ENCODE data around the gene GMDS.

Gene GMDS

DNA sequence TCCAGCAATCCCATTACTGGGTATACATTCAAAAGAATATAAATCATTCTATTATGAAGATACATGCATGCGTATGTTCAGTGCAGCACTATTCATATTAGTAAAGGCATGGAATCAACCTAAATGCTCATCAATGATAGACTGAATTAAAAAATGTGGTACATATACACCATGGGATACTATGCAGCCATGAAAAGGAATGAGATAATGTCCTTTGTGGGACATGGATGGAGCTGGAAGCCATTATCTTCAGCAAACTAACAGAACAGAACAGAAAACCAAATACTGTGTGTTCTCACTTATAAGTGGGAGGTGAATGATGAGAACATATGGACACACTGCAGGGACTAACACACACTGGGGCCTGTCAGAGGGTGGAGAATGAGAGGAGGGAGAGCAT lies 261.6 kb downstream of the GMDS start:
- no peak for DNase-seq

DNA sequence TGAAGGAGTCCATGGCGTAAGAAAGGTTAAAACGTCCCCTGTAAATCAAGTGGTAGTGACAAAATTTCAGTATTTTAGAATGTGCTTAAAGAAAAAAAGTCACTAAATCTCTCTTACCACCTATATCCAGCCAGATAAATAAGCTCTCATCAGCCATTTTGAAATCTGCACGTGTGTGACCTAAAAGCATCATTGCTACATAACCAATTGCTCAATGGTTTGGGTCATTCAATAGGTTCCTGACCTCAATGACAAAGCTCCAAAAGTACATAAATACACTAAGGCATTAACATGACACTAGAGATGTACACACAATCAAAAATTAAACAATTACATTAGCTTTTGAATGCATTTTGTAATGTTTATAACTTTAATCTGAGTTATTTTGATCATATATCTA lies 272.4 kb downstream of the GMDS start:
- no peak for DNase-seq

GRCh38 chr6:1971612-1972011 lies 273.8 kb downstream of the GMDS start:
- no peak for DNase-seq

GRCh38 chr6:1970151-1970561 lies 275.2 kb downstream of the GMDS start:
- DNase-seq = no peak

DNA sequence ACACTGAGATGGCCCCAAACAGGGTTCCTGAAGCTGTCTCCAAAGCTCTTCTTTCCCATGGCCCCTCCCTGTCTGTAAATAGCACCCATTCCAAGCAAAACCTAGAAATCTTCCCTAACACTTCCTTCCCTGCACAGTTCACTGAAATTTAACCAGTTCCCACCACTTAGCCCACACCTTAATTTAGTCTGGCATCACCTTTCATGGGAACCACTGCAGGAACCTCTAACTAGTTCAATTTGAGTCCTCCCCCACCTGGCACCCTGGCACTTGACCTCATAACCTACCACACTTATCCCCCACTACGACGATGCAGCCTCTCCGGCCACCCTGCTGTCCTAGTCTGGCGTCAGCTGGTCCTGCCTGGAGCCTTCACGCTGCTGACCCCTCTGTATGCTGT lies 278.7 kb downstream of the GMDS start:
- no peak for DNase-seq

- DNase-seq = no peak
Observed at GRCh38 chr6:1965596-1966224, 279.7 kb downstream of the GMDS start.

- no peak for DNase-seq
Observed at GRCh38 chr6:1963596-1963995, 281.8 kb downstream of the GMDS start.

DNA sequence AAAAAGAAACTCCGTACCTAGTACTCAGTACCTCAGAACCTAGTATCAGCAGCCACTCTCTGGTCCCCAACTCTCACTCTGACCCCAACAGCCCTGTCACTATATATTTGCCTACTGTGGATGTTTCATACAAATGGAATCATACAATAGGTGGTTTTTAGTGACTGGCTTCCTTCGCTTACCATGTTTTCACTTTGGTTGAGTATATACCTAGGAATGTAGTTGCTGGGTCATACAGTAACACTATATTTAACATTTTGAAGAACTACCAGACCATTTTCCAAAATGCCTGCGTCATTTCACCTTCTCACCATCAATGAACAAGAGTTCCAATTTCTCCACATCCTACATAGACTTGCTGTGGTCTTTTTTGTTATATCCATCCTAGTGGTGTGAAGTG lies 283.2 kb downstream of the GMDS start:
- DNase-seq = no peak

DNA sequence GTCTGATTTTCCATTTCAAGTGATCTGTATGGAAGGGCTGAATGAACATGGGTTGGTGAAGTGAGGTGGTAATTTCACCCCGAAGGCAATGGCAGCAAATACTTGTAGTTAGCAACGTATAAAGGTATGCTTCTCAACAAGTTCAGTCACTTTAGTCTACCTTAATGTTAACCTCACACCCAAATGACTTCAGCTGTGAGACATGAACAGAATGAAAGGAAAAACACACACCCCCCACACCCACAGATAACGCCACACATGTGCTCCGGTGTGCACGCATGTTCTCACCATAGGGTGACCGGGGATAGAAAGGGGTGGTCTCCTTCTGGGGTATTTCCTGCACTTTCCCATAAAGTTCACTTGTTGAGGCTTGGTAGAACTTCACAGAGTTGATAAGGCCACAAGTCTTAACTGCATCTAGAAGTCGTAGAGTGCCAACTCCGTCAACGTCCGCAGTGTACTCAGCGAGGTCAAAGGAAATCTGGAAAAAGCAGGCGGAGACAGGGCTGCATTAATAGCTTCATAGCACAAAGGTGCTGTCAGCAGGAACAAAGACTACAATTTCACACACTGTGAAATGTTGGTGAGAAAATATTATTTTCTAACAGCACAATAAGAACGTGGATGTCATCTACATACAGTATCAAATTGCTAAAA lies 284.8 kb downstream of the GMDS start:
- DNase-seq = no peak

DNA sequence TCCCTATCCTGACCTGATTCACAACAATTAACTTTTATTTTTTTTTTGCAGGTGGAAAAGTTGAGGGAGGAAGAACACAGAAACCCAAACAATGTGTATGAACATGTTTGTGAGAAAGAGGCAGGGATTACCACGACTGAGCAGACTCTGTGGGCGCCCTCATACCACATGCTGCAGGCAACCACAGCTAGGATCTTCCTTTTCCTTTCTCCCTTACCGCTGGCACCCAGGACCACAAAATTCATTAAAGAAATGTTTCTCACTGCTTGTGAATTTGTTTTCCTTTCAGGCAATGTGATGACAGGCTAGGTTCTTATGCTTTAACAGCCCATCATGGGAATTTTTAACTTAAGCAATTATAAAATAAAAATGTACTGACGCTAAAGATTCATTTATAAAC lies 287.1 kb downstream of the GMDS start:
- DNase-seq = no peak

DNA sequence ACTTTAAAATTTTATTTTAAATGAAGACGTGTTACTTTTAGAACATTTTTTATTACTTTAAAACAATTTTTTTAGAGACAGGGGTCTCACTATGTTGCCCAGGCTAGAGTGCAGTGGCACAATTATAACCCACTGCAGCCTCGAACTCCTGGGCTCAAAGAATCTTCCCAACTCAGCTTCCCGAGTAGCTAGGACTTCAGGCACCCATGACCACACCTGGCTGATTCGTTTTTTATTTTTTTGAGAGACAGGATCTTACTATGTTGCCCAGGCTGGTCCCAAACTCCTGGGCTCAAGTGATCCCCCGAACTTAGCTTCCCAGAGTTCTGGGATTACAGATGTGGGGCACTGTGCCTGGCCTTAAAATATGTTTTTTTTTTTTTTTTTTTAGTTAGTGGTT lies 287.7 kb downstream of the GMDS start:
- DNase-seq = no peak

- DNase-seq = no peak
Observed at GRCh38 chr6:1952740-1953360, 292.6 kb downstream of the GMDS start.

GRCh38 chr6:1950631-1951030 lies 294.8 kb downstream of the GMDS start:
- DNase-seq = no peak

GRCh38 chr6:1949538-1949937 lies 295.9 kb downstream of the GMDS start:
- no peak for DNase-seq

DNA sequence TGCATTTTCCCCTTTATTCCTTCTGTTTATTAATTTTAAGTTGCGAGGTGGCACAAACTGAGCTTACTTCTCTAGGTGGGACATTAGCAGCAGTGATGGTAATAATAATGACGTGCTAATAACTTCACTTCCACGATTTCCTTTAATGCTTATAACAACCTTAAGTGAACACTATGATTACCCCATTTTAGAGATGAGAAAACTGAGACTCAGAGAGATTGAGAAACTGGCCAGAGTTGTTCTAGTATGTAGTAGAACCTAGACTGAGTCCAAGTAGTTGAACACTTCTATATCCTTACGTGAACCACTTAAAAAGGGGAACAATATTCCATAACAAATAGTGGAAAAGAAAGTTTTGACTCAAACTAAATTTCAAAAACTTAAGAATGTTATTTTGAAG lies 297.5 kb downstream of the GMDS start:
- no peak for DNase-seq

DNA sequence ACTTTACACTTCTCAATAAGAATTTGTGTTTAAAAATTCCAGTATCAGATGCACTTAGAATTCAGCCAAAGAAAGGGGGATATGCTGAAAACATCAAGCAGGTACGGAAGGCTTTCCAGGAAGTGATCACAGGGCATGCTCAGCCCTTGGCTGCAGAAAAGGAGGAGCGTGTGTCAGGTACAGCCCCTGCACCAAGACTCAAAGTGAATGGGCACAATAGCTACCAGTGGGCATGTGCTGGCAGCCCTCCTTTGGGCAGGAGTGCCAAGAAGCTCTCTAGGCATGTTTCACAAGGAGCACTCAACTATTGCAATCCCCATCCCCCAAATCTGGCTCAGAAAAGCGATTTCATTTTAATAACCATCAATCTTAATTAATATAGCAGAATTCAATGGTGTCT lies 298.8 kb downstream of the GMDS start:
- DNase-seq = no peak

GRCh38 chr6:1945235-1945832 lies 300.1 kb downstream of the GMDS start:
- no peak for DNase-seq

DNA sequence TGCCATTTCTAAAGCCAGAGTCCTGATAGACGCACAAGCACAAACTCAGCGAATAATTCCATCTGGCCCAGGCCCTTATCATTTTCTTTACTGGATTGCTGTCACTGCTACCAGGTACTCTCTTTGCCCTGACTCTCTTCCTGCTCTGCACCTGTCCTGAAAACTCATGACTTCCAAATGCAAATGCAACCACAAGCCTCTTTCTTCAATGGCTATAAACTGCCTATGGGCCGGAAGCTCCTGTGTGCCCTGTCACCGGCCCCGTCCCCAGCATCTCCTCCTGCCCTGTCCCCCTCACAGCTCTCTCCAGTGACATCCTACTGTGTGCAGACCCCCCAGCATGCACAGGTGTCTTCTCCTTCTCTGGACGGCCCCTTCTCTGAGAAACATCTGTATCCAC lies 302.6 kb downstream of the GMDS start:
- DNase-seq = no peak

DNA sequence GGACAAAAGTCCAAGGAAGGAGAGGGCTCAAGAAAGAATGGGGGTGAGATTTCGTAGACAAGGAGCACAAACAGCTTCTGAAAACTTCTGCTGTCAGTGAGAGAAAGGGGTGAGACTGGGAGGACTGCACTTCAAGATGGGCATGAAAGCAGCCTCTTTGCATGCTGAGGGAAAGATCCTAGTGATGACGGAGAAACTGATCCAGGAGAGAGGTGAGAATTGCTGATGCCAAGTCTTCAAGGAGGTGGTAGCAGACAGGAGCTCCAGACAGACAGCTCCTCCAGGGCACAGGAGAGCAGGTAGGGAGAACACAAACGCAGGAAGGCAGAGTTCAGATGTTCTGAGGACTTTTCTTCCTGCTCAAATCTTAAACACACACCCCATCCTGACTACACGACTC lies 303.9 kb downstream of the GMDS start:
- no peak for DNase-seq

GRCh38 chr6:1940381-1940780 lies 305.0 kb downstream of the GMDS start:
- no peak for DNase-seq

GRCh38 chr6:1933292-1933691 lies 312.1 kb downstream of the GMDS start:
- DNase-seq = no peak

DNA sequence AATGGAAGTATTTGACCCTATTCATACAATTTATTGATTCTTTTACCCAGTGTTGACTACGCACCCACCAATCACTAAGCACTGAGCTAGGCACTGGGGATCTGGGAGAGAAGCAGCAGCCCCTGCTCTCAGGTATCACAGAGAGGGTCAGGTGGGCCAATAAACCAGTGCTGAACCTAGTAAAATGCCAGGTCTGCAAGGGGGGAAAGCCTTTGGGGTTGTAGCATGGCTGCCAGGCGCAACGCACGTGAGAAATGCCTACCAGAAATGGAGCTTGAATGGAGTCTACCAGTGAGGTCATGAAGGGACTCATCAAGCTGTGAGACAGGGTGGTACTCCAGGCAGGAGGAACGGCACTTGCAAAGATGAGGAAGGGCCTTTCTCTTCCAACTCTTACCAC lies 313.6 kb downstream of the GMDS start:
- no peak for DNase-seq

GRCh38 chr6:1930356-1930755 lies 315.0 kb downstream of the GMDS start:
- DNase-seq = no peak

DNA sequence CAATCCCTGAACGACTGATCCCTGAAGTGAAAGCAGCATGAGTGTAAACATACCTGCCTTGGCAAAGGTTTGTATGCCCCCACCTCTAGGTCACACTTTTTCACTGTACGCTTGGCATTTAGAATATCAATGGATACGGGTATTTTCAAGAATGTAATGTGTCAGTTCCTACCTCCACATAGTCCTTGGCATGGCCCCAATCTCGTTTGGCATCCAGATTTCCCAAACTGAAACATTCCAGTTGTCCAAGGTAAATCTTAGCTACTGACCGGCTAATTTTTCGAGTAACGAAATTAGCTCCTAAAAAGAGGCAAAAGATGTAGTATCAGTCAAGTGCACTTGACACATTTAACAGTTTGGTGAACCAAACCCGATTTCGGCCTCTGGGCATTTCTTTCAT lies 315.5 kb downstream of the GMDS start:
- no peak for DNase-seq
